Heart left ventricle (tissue), 16 donors: ENCODE measurements around the gene NETO2. TPM values are rescaled to one million over a fixed set of nuclear protein-coding genes. Genes with fewer than 3 reads are reported as not detected.

Source experiments
- ATAC-seq, 4 donors: fragments of 200-7000 bp; cut with Tn5 transposase; one replicate each; pipeline ENCODE4 v1.9.1; 2020 to 2022; ENCODE audit warnings: moderate library complexity in 4 of 4, mild to moderate bottlenecking in 3 of 4, moderate number of reproducible peaks in 1 of 4
- DNase-seq, 5 donors: peaks; one replicate each; pipeline ENCODE4 v3.0.0-alpha.2; 2020
- H3K27ac ChIP-seq, 12 donors: fragments of 200-600 bp; sonication (generic) in 4 of 12; one replicate each; pipeline versions ENCODE4 v1.5.0 to v1.8.0; 2016 to 2022; ENCODE audit warnings: mild to moderate bottlenecking in 2 of 12
- H3K27me3 ChIP-seq, 9 donors: fragments of 200-600 bp; sonication (generic) in 2 of 9; one replicate each; pipeline versions ENCODE4 v1.5.1 to v1.8.0; 2016 to 2022; ENCODE audit warnings: mild to moderate bottlenecking in 3 of 9
- H3K36me3 ChIP-seq, 9 donors: fragments of 200-600 bp; sonication (generic) in 2 of 9; one replicate each; pipeline versions ENCODE4 v1.5.0 to v1.8.0; 2018 to 2022; ENCODE audit warnings: mild to moderate bottlenecking in 2 of 9
- H3K4me1 ChIP-seq, 12 donors: fragments of 200-600 bp; sonication (generic) in 4 of 12; one replicate each; pipeline versions ENCODE4 v1.5.0 to v1.8.0; 2016 to 2022; ENCODE audit warnings: mild to moderate bottlenecking in 3 of 12
- H3K4me3 ChIP-seq, 12 donors: fragments of 200-600 bp; sonication (generic) in 4 of 12; one replicate each; pipeline versions ENCODE4 v1.5.0 to v1.8.0; 2017 to 2022; ENCODE audit warnings: mild to moderate bottlenecking in 9 of 12, moderate library complexity in 4 of 12
- H3K9me3 ChIP-seq, 12 donors: fragments of 200-600 bp; sonication (generic) in 4 of 12; one replicate each; pipeline versions ENCODE4 v1.5.0 to v1.8.0; 2016 to 2022; ENCODE audit warnings: mild to moderate bottlenecking in 1 of 12
- POLR2A ChIP-seq, 2 donors: fragments of 450-650 bp; IDR thresholded peaks; one replicate each; pipeline ENCODE4 v1.6.1; 2017; ENCODE audit warnings: antibody characterized with exemption in 2 of 2, mild to moderate bottlenecking in 2 of 2, moderate library complexity in 2 of 2
- WGBS, 4 donors: extraction: QIAGEN DNeasy Blood & Tissue Kit in 2 of 4; methylation state at CpG; one replicate each; pipeline versions ENCODE4 v1.1.5 to v1.1.7; 2013 to 2018; 5-methylcytosine and 5-hydroxymethylcytosine counted together
- intact Hi-C, 10 donors: fragments of 100-400 bp; cut with DNase I; formaldehyde crosslinking; loops; one replicate each; pipeline versions ENCODE4 v1.11.1 to v1.14.2; 2022
- polyA plus RNA-seq, 2 donors: library from polyadenylated mRNA; stranded (reverse); fragments of 200-250 nt; gene quantifications; one replicate each; pipeline ENCODE4 v1.2.3, GENCODE V29; 2013
- total RNA-seq, 9 donors: library from RNA; depleted of rRNA in 2 of 9; stranded (reverse); fragments of >200 nt in 2 of 9; fragmentation: NEBNext Ultra II Directional in 3 of 9; extraction: Animal tissue kit (Norgen Biotek cat#: 25700) in 3 of 9; gene quantifications; one replicate each; pipeline versions ENCODE4 v1.1.0 to v1.2.4, GENCODE V29; 2016 to 2023
- TF ChIP-seq, protein P1 (sequence below), 12 donors: fragments of 200-600 bp; sonication (generic) in 4 of 12; IDR thresholded peaks; one replicate each; pipeline versions ENCODE4 v1.5.0 to v1.8.0; 2018 to 2022; ENCODE audit warnings: antibody characterized with exemption in 12 of 12, mild to moderate bottlenecking in 5 of 12
- donor health status: ischemic (EF 13 %, LVEDD 7.1; RV severe dilation, severe dysfunction).
- donor health status: healthy with polysubstance abuse.
- donor health status: DM: no; HTN: yes; CAD: no.
- donor health status: DM: no; HTN: no; CAD: no.
- donor health status: ischemic (EF 25% LVEDD 6.9; RV normal size, moderate dysfunction).
- donor health status: ischemic (EF 25% LVEDD 5.7; RV mildly dilated, moderate dysfunction).
- donor health status: healthy.
- donor health status: DM: yes; HTN: yes; CAD: no.
- donor health status: ischemic (EF 35%, LVEDD 5.7; RV mildly dilated, moderate dysfunction).
- donor health status: nonischemic (EF 11% LVEDD 7.7; RV severe dilation, severe dysfunction).
- donor health status: DM: yes; HTN: yes; CAD: no.
- donor health status: PGD.
- donor health status: ischemic (EF 29% LVEDD 5.4; RV normal size, mild dysfunction).
- donor health status: nonischemic (EF 23%, LVEDD 6.1; RV moderate dilation, normal function).

Gene NETO2
- total and polyA plus RNA-seq, 11 donors = 1.0 to 7.8 (median 2.3) TPM

GRCh38 chr16:47046726-47047523, 96.8 kb downstream of the NETO2 start:
- 82 to 87% (median 84%) methylated on average over 7 to 8 of the region's 8 CpGs for WGBS, 4 donors
- peak in 1 of 4 donors; percentile 7 for ATAC-seq
- no peaks in the 10 kb centered on the region for H3K27me3 ChIP-seq
- no peaks in the 10 kb centered on the region for H3K9me3 ChIP-seq
- intact Hi-C loops = loop anchor here in 1 of 10 donors (10.0 kb wide), 1 partner anchor 1008 kb away; no protein-coding TSS in a partner anchor
- no peak overlapping the region for H3K27ac ChIP-seq
- TF ChIP-seq, protein P1, sequence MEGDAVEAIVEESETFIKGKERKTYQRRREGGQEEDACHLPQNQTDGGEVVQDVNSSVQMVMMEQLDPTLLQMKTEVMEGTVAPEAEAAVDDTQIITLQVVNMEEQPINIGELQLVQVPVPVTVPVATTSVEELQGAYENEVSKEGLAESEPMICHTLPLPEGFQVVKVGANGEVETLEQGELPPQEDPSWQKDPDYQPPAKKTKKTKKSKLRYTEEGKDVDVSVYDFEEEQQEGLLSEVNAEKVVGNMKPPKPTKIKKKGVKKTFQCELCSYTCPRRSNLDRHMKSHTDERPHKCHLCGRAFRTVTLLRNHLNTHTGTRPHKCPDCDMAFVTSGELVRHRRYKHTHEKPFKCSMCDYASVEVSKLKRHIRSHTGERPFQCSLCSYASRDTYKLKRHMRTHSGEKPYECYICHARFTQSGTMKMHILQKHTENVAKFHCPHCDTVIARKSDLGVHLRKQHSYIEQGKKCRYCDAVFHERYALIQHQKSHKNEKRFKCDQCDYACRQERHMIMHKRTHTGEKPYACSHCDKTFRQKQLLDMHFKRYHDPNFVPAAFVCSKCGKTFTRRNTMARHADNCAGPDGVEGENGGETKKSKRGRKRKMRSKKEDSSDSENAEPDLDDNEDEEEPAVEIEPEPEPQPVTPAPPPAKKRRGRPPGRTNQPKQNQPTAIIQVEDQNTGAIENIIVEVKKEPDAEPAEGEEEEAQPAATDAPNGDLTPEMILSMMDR (IDR thresholded peaks at IDR 0.05) = no peak
- no peak for TF ChIP-seq POLR2A (IDR thresholded peaks at IDR 0.05)
- no peak for DNase-seq
- H3K4me1 ChIP-seq = peaks cover 0 to 5% (median 0%) of the 10 kb centered on the region in 12 donors
- H3K4me3 ChIP-seq = no peak overlapping the region
- no peaks in the 10 kb centered on the region for H3K36me3 ChIP-seq

DNA sequence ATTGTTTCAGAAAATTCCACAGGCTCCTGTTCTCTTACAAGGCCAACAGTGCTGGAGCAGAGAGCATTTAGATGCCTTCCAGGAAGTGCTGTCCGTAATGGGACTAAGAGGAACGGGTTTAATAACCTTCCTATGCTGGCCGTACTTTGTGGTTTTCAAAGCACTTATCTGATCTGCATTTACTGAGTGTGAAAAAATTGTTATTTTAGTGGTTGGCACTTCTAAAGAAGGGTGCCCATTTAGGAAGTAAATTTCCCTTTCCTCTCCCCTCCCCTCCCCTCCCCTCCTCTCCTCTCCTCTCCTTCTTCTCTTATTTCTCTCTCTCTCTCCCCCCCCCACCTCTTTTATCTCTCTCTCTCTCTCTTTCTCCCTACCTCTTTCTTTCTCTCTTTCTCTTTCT, 98.3 kb downstream of the NETO2 start:
- Histone ChIP-seq H3K27ac (no peak overlapping the region), H3K4me3 (no peak overlapping the region), H3K4me1 (peaks cover 0 to 5% (median 0%) of the 10 kb centered on the region in 12 donors), H3K9me3 (no peaks in the 10 kb centered on the region), H3K27me3 (no peaks in the 10 kb centered on the region), H3K36me3 (no peaks in the 10 kb centered on the region)
- intact Hi-C loops = loop anchor here in 1 of 10 donors (10.0 kb wide), 1 partner anchor 1009 kb away; no protein-coding TSS in a partner anchor
- TF ChIP-seq, protein P1 (IDR thresholded peaks at IDR 0.05) = no peak
- TF ChIP-seq POLR2A (IDR thresholded peaks at IDR 0.05) = no peak
- no peak for ATAC-seq
- 62 to 81% (median 68%) methylated on average over 3 of the region's 3 CpGs for WGBS, 4 donors
- DNase-seq = no peak

DNA sequence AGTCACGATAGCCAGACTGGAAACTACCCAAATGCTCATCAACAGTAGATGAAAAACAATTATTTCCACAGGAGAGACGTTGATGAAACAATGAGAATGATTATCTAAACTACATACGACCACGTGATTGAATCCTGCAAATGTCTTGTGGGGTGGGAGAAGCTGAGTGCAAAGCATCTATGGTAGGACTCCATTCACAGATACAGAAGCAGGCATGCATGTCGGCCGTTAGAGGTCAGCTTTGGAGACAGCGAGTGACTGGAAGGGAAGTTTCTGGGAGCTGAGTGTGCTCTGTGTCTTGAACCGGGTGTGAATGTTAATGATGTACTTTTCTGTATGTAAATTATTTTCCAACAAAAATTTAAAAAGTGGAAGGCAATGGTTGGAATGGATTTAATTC, 98.7 kb downstream of the NETO2 start:
- intact Hi-C loops = loop anchor here in 1 of 10 donors (10.0 kb wide), 1 partner anchor 1010 kb away; no protein-coding TSS in a partner anchor
- no peak overlapping the region for H3K27ac ChIP-seq
- H3K9me3 ChIP-seq = no peaks in the 10 kb centered on the region
- H3K27me3 ChIP-seq = no peaks in the 10 kb centered on the region
- TF ChIP-seq, protein P1 (IDR thresholded peaks at IDR 0.05) = peak in 1 of 12 donors; percentile 16
- TF ChIP-seq POLR2A (IDR thresholded peaks at IDR 0.05) = no peak
- 57 to 60% (median 59%) methylated on average over 8 of the region's 8 CpGs for WGBS, 4 donors
- H3K36me3 ChIP-seq = no peaks in the 10 kb centered on the region
- ATAC-seq = no peak
- H3K4me1 ChIP-seq = peaks cover 0 to 5% (median 0%) of the 10 kb centered on the region in 12 donors
- no peak for DNase-seq
- H3K4me3 ChIP-seq = no peak overlapping the region

- no peaks in the 10 kb centered on the region for H3K27me3 ChIP-seq
- no peaks in the 10 kb centered on the region for H3K9me3 ChIP-seq
- TF ChIP-seq POLR2A (IDR thresholded peaks at IDR 0.05) = no peak
- TF ChIP-seq, protein P1 (IDR thresholded peaks at IDR 0.05) = no peak
- peak; percentile 81 to 93 (median 91) for ATAC-seq
- H3K36me3 ChIP-seq = no peaks in the 10 kb centered on the region
- DNase-seq = peak in 3 of 5 donors; percentile 18 to 62 (median 46)
- intact Hi-C loops = loop anchor here in 3 of 10 donors (5.0 to 10.0 kb wide), 3 partner anchors 98 to 1123 kb away; partner anchors contain the start of gene NETO2 (in 1 of the 3)
- 79 to 87% (median 80%) methylated on average over 8 of the region's 8 CpGs for WGBS, 4 donors
- peak overlapping the region in 1 of 12 donors; percentile 27 for H3K27ac ChIP-seq
- H3K4me1 ChIP-seq = peaks cover 0 to 5% (median 0%) of the 10 kb centered on the region in 12 donors
- H3K4me3 ChIP-seq = no peak overlapping the region
Measured at GRCh38 chr16:47043970-47044684, 99.6 kb downstream of the NETO2 start.
